Inflammatory macrophage treated with lipopolysaccharide for 4 hours (primary cell): Measurements from ENCODE around the gene LVRN.
A peak's percentile ranks its signal among the peaks of the same experiment; 100 is the strongest.

Experiments
- DNase-seq: peaks from one replicate; pipeline ENCODE4 v3.0.0-alpha.2; 2020

LVRN gene

GRCh38 chr5:116025866-116026265 is 63.6 kb downstream of the LVRN start:
- DNase-seq, result no peak

GRCh38 chr5:116032094-116032517 is 69.8 kb downstream of the LVRN start, which contains the start of gene ARL14EPL:
ARL14EPL (plus strand) TSS chr5:116032472; CDS start chr5:116051466, 18,994 bp downstream.
- DNase-seq, result peak; percentile 83

- DNase-seq, result no peak
Measured at GRCh38 chr5:116032991-116033390, 70.7 kb downstream of the LVRN start.

DNA sequence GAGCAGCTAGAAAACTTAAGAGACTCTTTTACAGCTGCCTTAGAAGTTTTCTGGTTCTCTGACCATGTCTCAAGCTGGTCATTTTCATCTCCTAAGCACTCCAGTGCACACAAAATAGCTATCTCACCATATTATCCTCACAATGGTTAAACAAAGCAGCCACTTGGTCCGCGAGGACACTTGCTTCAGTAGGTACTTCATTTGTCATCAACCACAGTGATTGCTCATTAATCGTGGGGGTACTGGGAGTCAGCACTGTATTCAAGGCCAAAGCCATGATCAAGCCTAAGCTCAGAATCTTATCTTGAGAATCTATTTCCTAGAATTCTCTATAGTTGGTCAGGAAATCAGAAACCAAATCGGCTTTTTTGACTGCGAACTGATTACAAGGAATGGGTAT is 72.8 kb downstream of the LVRN start:
- DNase-seq, result peak; percentile 11

- no peak for DNase-seq
Measured at GRCh38 chr5:116037236-116037822, 75.1 kb downstream of the LVRN start.

DNA sequence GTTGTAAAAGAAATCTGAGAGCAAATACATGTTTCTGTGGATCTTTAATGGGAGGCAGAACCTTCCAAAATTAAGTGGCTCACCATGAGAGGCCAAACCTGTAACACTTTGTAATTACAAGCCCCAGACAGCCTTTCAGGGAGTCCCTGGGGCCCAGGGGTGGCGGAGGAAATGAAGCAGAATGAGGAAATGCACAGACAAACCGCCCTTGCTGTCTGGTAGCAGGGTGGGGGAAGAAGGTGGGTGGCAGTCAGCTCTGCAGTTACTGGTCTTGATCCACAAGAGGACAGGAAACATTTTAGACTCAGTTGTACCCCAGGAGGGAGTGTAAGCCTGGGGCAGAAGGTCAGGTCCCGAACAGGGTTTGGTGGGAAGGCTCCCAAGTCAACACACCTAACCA is 76.5 kb downstream of the LVRN start:
- peak; percentile 44 for DNase-seq

DNA sequence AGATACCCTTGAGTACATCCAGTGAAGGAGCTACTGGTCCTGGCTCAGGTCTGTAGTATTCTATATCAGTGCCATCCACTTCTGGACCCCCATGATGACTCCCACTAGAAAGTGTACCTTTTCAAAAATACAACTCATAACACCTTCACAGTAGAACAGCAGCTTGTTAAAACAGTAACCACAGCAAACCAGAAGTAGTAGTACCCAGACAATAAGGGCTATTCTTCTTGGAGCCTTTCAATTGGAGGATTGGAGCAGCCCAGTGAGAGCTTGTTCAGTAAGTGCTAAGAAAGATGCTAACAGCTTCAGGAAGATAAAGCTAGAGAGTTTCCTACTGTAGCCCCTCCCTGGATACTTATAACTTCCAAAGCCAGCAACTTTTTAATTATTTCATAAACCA is 80.1 kb downstream of the LVRN start:
- no peak for DNase-seq

- DNase-seq, result no peak
Measured at GRCh38 chr5:116044073-116044472, 81.8 kb downstream of the LVRN start.

DNA sequence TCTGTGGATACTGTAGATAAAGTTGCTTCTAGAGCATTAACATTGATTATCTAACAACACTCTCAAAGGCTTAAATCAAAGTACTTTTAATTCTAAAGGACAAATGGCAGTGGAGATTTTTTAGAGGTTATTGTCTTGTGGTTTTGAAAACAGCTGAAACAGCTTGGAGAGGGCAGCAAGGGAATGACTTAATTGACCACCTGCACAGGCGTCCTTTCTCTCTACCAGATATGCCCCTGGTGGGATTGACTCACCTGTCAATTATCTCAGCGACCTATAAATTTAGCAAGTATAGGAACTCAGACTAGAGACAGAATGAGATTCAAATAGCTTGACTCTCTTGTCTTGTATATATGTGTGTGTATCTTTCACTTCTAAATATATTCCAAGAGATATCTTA is 83.5 kb downstream of the LVRN start:
- no peak for DNase-seq

DNA sequence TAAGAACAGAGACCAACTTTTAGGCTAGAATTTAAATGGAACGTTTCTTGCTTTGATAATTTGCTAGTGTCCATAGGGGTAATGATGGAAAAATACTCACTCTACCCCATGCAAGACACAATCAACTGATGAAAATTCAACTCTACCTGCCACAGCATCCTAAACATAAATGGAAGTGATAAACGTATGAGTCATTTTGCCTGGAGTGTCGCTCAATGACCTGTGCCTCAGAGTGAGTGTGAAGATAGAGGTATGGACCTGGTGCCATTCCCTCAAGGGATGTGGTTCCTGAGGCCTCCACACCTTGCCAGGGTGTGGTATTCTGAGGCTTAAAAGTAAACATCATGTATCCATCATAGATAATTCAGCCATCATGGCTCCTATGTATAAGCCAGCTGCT is 84.0 kb downstream of the LVRN start:
- DNase-seq, result no peak

DNA sequence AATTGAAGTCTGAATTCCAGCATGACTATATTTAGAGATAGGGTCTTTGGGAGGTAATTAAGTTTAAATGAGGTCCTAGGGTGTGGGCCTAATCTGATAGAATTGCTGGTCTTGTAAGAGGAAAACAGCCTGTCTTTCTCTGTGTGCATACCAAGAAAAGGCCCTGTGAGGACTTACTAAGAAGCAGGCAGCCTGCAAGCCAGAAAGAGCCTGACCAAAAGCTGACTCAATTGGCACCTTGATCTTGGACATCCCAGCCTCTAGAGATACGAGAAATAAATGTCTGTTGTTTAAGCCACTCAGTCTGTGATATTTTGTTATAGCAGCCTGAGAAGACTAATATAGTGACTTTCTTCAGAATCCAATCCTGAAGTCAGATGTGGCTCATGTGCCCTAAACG is 84.5 kb downstream of the LVRN start:
- DNase-seq, result no peak

GRCh38 chr5:116058346-116058936 is 96.2 kb downstream of the LVRN start:
- peak; percentile 19 for DNase-seq

GRCh38 chr5:116062352-116062751 is 100.1 kb downstream of the LVRN start:
- DNase-seq, result no peak

GRCh38 chr5:116063950-116064349 is 101.7 kb downstream of the LVRN start:
- DNase-seq, result no peak

DNA sequence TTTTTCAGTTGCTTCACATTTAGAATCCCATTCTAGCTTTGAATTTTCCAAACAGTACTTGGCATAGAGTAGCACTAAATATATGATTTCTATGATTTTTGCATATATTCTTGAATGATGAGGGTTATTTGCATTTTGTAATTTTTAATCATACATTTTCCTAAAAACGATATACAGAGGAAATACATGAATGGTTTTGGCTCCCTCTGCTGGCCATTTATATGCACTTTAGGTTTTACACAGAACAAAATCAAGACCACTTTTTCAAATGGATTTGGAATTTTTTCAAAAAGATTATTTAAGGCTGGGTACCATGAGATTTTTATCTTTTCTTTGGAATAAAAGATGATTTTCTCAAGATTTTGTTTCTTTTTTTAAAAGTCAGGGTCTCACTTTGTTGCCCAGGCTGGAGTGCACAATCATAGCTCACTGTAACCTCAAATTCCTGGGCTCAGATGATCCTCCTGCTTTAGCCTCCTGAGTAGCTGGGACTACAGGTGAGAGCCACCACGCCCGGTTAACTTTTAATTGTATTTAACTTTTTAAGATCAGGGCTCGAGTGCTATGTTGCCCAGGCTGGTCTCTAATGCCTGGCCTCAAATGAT is 105.9 kb downstream of the LVRN start:
- DNase-seq, result peak; percentile 58

- DNase-seq, result no peak
Measured at GRCh38 chr5:116071211-116071610, 108.9 kb downstream of the LVRN start.

DNA sequence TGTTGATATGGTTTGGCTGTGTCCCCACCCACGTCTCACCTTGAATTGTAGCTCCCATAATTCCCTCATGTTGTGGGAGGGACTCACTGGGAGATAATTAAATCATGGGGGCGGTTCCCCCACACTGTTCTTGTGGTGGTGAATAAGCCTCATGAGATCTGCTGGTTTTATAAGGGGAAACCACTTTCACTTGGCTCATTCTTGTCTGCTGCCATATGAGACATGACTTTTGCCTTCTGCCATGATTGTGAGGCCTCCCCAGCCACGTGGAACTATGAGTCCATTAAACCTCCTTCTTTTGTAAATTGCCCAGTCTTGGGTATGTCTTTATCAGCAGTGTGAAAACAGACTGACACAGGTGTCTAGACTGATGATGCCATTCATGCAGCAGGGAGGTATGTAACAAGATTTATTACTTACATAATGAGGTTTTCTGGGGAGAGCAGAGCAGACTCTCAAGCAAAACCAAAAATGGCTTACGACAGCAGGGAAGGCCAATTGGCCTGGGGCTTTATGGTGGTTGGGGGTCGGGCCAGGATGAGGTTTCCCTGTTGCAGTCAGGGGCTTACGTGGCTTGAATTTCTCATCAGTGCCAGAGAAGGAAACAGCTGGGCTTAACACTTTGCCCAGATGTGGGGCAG is 113.0 kb downstream of the LVRN start:
- peak; percentile 27 for DNase-seq

DNA sequence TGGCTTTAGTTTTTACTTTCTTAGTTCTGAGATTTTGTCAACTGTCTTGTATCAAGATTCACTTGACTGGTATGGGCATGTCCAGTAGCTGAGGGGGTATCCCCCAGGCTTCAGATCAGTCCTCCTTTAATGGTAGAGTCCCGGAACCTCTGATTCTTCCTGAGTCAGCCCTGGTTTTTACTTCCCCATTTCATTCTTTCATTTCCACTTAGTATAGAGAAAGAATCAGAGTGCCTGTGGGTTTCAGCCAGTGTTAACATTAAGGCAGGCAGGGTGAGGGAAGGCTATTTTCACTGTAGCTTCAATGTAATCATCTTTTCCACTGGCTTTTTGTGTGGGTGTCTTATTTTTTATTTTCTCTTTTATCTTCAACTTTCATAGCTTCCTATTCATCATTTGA is 114.2 kb downstream of the LVRN start:
- peak; percentile 86 for DNase-seq
